T-cell (primary cell): ENCODE results near the gene EPHB4. TPM values are rescaled to one million over a fixed set of nuclear protein-coding genes. Genes with fewer than 3 reads are reported as not detected.
A peak's percentile ranks its signal among the peaks of the same experiment; 100 is the strongest.
"Not testable (repeated sequence)": the region's sequence is repeated elsewhere in the genome, so short reads cannot be mapped to it uniquely, and the experiment has no call there.

Source experiments
- ATAC-seq, 4 experiments: fragments of 200-7000 bp in 3 of 4; fragments of 150-1000 bp in 1 of 4; cut with Tn5 transposase; replicated peaks in 1 of 4; 1 replicate in 3 of 4; 2 replicates in 1 of 4; pipeline ENCODE4 v1.10.0; 2021; ENCODE audit warnings: moderate library complexity in 3 of 4, mild to moderate bottlenecking in 2 of 4, moderate number of reproducible peaks in 1 of 4
- CTCF ChIA-PET, 2 donors: fragments of 300-600 bp; sonication (Branson Sonifier 250); formaldehyde crosslinking; loops; one replicate each; lab custom pipeline; 2022; ENCODE audit warnings: antibody characterized with exemption in 2 of 2; lab: Charles Lee
- POLR2A ChIA-PET, 2 donors: fragments of 300-600 bp; sonication (Branson Sonifier 250); formaldehyde crosslinking; loops; one replicate each; lab custom pipeline; 2022; ENCODE audit warnings: antibody characterized with exemption in 2 of 2; lab: Charles Lee
- DNase-seq, 35 experiments: peaks; one replicate each; pipeline versions ENCODE4 v3.0.0 to v3.0.0-alpha.2; 2013 to 2023
- H3K27ac ChIP-seq: one replicate; pipeline ENCODE4 v1.5.1; 2013; ENCODE audit warnings: low read length
- H3K27me3 ChIP-seq, 2 experiments: replicated peaks in 1 of 2; 1 replicate in 1 of 2; 2 replicates in 1 of 2; pipeline versions ENCODE4 v1.6.1 to v1.7.0; 2013; ENCODE audit warnings: low read length in 1 of 2, mixed read lengths in 1 of 2; ENCODE audit not compliant: control insufficient read depth in 2 of 2, insufficient read depth in 2 of 2; ENCODE audit errors: extremely low read depth in 1 of 2
- H3K36me3 ChIP-seq, 2 donors: 1 replicate in 1 of 2; 2 replicates in 1 of 2; pipeline versions ENCODE4 v1.6.1 to v1.7.0; 2013; ENCODE audit warnings: low read length in 1 of 2; ENCODE audit not compliant: control insufficient read depth in 2 of 2, insufficient read depth in 1 of 2; ENCODE audit errors: extremely low read depth in 1 of 2
- H3K4me1 ChIP-seq, 2 experiments: 1 replicate in 1 of 2; 2 replicates in 1 of 2; pipeline versions ENCODE4 v1.6.1 to v1.7.0; 2013; ENCODE audit warnings: low read length in 2 of 2, mixed read lengths in 1 of 2; ENCODE audit not compliant: insufficient read depth in 2 of 2, control insufficient read depth in 1 of 2; ENCODE audit errors: extremely low read depth in 1 of 2
- H3K4me3 ChIP-seq, 2 donors: 1 replicate in 1 of 2; 2 replicates in 1 of 2; pipeline versions ENCODE4 v1.5.1 to v1.7.0; 2013; ENCODE audit warnings: mild to moderate bottlenecking in 2 of 2, low read length in 1 of 2, moderate library complexity in 1 of 2; ENCODE audit not compliant: control insufficient read depth in 1 of 2; ENCODE audit errors: extremely low read depth in 1 of 2
- H3K9me3 ChIP-seq: 2 replicates; pipeline ENCODE4 v1.7.0; 2013
- H3K27ac Mint-ChIP-seq, 2 donors: one replicate each; pipeline ENCODE4 v1.8.0; 2020 to 2021; ENCODE audit warnings: mild to moderate bottlenecking in 2 of 2, mixed read lengths in 2 of 2
- H3K27me3 Mint-ChIP-seq, 2 donors: one replicate each; pipeline ENCODE4 v1.8.0; 2021 to 2022; ENCODE audit warnings: mixed read lengths in 2 of 2
- H3K36me3 Mint-ChIP-seq: one replicate; pipeline ENCODE4 v1.8.0; 2021; ENCODE audit warnings: mixed read lengths
- H3K4me1 Mint-ChIP-seq, 3 donors: one replicate each; pipeline ENCODE4 v1.8.0; 2020 to 2022; ENCODE audit warnings: mixed read lengths in 3 of 3, mild to moderate bottlenecking in 1 of 3
- H3K4me3 Mint-ChIP-seq, 3 donors: one replicate each; pipeline ENCODE4 v1.8.0; 2020 to 2022; ENCODE audit warnings: mild to moderate bottlenecking in 3 of 3, mixed read lengths in 3 of 3, moderate library complexity in 3 of 3
- H3K9me3 Mint-ChIP-seq, 3 donors: one replicate each; pipeline ENCODE4 v1.8.0; 2020 to 2022; ENCODE audit warnings: mixed read lengths in 3 of 3
- WGBS: methylation state at CpG from one replicate; pipeline ENCODE4 v1.1.5; 2013; ENCODE audit warnings: missing lambda C conversion rate; ENCODE audit not compliant: insufficient coverage; 5-methylcytosine and 5-hydroxymethylcytosine counted together
- total RNA-seq, 35 experiments: library from RNA in 6 of 35; stranded (reverse) in 6 of 35; fragments of 120-200 nt in 1 of 35; gene quantifications; one replicate each; pipeline versions ENCODE4 v1.2.1 to v1.2.4 and lab custom pipeline; 2013 to 2026

Gene EPHB4
- total RNA-seq, 5 donors from 2014 or later (not counting 1 experiment from before 2014, with no cell fraction given) = 7.8 to 12.7 (median 9.5) TPM

DNA sequence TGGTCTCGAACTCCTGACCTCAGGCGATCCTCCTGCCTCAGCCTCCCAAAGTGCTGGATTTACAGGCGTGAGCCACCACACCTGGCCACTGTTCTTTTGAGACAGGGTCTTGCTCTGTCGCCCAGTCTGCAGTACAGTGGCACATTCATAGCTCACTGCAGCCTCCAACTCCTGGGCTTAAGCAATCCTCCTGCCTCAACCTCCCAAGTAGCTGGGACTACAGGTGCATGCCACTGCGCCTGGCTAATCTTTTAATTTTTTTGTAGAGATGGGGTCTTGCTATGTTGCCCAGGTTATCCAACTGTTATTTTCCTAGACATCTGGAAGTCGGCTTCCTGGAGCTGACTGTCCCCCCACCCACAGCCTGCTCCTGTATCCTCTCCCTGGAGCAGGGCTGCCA is 20.4 kb downstream of the EPHB4 start:
- H3K36me3 ChIP-seq, CTCF ChIA-PET, H3K27me3 Mint-ChIP-seq, H3K27ac Mint-ChIP-seq, DNase-seq, ATAC-seq, H3K9me3 Mint-ChIP-seq, POLR2A ChIA-PET, H3K9me3 ChIP-seq, H3K4me1 ChIP-seq, H3K4me1 Mint-ChIP-seq, H3K27ac ChIP-seq, H3K4me3 Mint-ChIP-seq, H3K27me3 ChIP-seq, H3K4me3 ChIP-seq: not testable (repeated sequence)
- peaks cover 10% of the 10 kb centered on the region for H3K36me3 Mint-ChIP-seq
- WGBS = 92% methylated on average over 5 of the region's 6 CpGs

DNA sequence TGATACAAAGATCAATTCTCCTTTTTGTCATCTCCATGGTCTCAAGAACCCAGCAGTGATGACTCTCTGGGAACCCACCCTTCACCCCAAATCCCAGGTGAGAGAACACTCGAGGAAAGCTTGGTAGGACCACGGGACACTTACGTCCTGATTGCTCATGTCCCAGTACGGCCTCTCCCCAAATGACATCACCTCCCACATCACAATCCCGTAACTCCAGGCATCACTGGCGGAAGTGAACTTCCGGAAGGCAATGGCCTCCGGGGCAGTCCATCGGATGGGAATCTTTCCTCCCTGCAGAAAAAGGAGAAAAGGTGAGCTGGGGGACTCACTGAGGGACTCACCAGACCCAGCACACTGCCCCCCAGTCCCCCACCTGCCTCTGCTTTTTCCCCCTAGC is 21.0 kb downstream of the EPHB4 start:
- H3K27me3 Mint-ChIP-seq = no peaks in the 10 kb centered on the region
- WGBS = 82% methylated on average over 3 of the region's 9 CpGs

DNA sequence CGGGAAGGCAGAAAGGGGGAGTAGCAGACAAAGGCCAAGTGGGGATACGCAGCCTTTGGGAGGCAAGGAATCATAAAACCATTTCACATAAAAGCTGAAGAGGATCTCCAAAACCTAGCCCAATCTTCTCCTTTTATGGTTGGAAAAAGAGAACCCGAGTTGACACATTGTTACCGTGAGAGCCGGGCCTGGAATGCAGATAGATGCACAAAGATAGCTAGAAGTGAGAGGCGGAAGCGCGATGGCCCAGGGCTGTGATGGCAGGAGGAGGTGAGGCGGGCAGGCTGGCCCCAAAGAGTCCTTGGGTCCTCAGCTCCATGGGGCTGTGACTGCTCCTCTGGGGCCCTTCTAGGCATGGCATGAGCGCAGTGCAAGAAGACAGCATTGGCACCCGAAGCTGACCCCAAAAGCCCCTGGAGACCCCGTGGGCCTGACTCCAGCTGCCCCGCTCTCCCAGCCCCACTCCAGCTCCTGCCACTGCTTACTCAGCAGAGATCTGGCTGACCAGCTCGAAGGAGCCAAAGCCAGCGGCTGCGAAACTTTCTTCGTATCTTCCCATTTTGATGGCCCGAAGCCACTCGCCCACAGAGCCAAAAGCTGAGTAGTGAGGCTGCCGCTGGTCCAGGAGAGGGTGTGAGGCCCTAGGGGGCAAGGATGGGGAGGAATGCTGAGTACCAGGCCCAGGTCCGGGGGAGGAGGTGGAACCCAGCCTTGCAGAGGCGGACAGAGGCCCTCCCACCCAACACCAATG is 22.5 kb downstream of the EPHB4 start:
- Mint-ChIP-seq H3K4me3 (no peak overlapping the region), H3K9me3 (no peaks in the 10 kb centered on the region), H3K27me3 (peaks cover 0 to 2% of the 10 kb centered on the region in 2 donors), H3K27ac (no peak overlapping the region), H3K36me3 (peaks cover 8% of the 10 kb centered on the region), H3K4me1 (peaks cover 0 to 6% (median 0%) of the 10 kb centered on the region in 3 donors)
- no peak overlapping the region for H3K27ac ChIP-seq
- no peak overlapping the region for H3K4me3 ChIP-seq
- DNase-seq (no peak), ATAC-seq (no peak)
- H3K36me3 ChIP-seq = no peaks in the 10 kb centered on the region
- 93% methylated on average over 18 of the region's 22 CpGs for WGBS
- CTCF ChIA-PET = interaction anchor here in 1 of 2 donors (0.6 kb wide), 1 partner anchor 254 kb away, joined by 3 read pairs; no protein-coding TSS in a partner anchor
- H3K4me1 ChIP-seq = peaks cover 0 to 8% of the 10 kb centered on the region in 2 experiments
- POLR2A ChIA-PET = no interaction called here
- H3K9me3 ChIP-seq = no peaks in the 10 kb centered on the region
- peaks cover 0 to 21% of the 10 kb centered on the region in 2 experiments for H3K27me3 ChIP-seq

More for the DNA sequence above, 21.0 kb downstream of the EPHB4 start:
- H3K9me3 ChIP-seq = no peaks in the 10 kb centered on the region
- Mint-ChIP-seq H3K4me1 (peaks cover 0 to 6% (median 0%) of the 10 kb centered on the region in 3 donors), H3K4me3 (no peak overlapping the region), H3K9me3 (no peaks in the 10 kb centered on the region), H3K36me3 (peaks cover 8% of the 10 kb centered on the region), H3K27ac (no peak overlapping the region)
- ATAC-seq = no peak
- ChIA-PET CTCF (no interaction called here), POLR2A (no interaction called here)
- H3K4me1 ChIP-seq = peaks cover 0 to 8% of the 10 kb centered on the region in 2 experiments
- H3K4me3 ChIP-seq = no peak overlapping the region
- no peaks in the 10 kb centered on the region for H3K36me3 ChIP-seq
- peaks cover 0 to 10% of the 10 kb centered on the region in 2 experiments for H3K27me3 ChIP-seq
- no peak overlapping the region for H3K27ac ChIP-seq
- no peak for DNase-seq

DNA sequence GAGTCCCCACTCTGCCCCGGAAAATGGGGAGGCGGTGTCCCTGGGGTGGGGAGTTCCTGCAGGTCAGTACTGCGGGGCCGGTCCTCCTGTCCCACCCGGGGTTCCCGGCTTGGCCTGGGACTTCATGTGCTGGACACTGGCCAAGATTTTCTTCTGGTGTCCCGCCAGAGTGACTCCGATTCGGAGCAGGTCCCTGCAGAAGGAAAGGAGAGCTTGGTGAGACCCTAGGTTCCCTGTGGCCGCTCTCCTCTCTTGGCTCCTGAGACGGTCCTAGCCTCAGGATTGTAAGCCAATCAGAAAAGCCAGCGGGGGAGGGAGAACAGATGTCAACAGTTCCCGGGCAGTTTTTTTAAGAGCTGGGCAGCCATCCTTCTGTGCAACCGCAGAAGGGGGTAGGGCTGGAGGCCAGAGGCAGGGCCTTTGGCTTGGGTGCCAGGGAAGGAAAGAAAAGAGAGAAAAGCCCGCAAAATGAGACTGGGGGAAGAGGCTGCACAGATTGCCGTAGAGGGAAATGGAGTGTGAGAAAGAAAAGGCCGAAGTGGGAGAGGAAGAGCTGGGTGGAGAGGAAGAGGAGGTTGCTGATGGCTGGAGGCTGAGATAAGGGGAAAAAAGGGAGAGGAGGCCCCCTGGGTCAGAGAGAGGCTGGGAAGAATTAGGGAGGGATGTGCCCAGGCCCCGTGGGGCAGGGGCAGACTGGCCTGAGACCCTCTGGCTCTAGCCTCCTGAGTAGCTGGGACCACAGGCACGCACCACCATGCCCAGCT is 23.7 kb downstream of the EPHB4 start:
- 41% methylated on average over 19 of the region's 19 CpGs for WGBS

DNA sequence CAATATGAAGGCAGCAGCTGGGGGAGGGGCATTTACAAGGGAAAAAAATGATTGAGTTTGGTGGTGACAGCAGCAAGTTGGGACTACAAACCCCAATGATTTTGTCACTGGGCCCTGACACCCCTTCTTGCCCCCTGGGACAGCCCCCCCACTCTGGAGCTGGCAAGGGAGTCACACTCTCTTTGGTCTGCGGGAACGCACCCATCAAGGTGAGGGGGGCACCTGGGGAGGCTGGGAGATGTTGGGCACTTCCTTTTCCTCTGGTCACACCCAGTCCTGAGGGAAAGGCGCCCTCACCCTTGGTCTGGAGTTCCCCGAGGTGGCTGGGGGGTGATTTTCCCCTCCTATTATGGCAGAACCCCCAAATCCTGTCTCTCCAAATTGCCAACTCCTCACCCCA is 24.4 kb downstream of the EPHB4 start:
- Histone ChIP-seq H3K9me3 (no peaks in the 10 kb centered on the region), H3K27ac (no peak overlapping the region), H3K36me3 (no peaks in the 10 kb centered on the region), H3K4me1 (peaks cover 0 to 8% of the 10 kb centered on the region in 2 experiments), H3K27me3 (peaks cover 0 to 36% of the 10 kb centered on the region in 2 experiments), H3K4me3 (no peak overlapping the region)
- Mint-ChIP-seq H3K27me3 (peaks cover 0 to 7% of the 10 kb centered on the region in 2 donors), H3K36me3 (peaks cover 7% of the 10 kb centered on the region), H3K9me3 (no peaks in the 10 kb centered on the region), H3K27ac (no peak overlapping the region), H3K4me3 (no peak overlapping the region), H3K4me1 (peaks cover 0 to 8% (median 0%) of the 10 kb centered on the region in 3 donors)
- ChIA-PET POLR2A (interaction anchor here in 1 of 2 donors (0.5 kb wide), 1 partner anchor 528 kb away, joined by 3 read pairs; no protein-coding TSS in a partner anchor), CTCF (no interaction called here)
- no peak for ATAC-seq
- no CpG with 5 or more reads among the region's 4 CpGs for WGBS
- DNase-seq = no peak

More for the DNA sequence above, 23.7 kb downstream of the EPHB4 start:
- DNase-seq = peak in 9 of 35 experiments; percentile 16 to 53 (median 25)
- no peaks in the 10 kb centered on the region for H3K9me3 ChIP-seq
- H3K27ac ChIP-seq = no peak overlapping the region
- ATAC-seq = peak in 3 of 4 experiments; percentile 32 to 51 (median 35)
- Mint-ChIP-seq H3K9me3 (no peaks in the 10 kb centered on the region), H3K4me3 (no peak overlapping the region), H3K4me1 (peaks cover 0 to 8% (median 0%) of the 10 kb centered on the region in 3 donors), H3K36me3 (peaks cover 8% of the 10 kb centered on the region), H3K27me3 (peaks cover 0 to 2% of the 10 kb centered on the region in 2 donors), H3K27ac (no peak overlapping the region)
- H3K36me3 ChIP-seq = no peaks in the 10 kb centered on the region
- H3K4me1 ChIP-seq = peaks cover 0 to 8% of the 10 kb centered on the region in 2 experiments
- ChIA-PET CTCF (interaction anchor here in 1 of 2 donors (0.6 kb wide), 1 partner anchor 27 kb away, joined by 5 read pairs; no protein-coding TSS in a partner anchor), POLR2A (interaction anchor here in 1 of 2 donors (0.5 kb wide), 1 partner anchor 529 kb away, joined by 3 read pairs; no protein-coding TSS in a partner anchor)
- H3K4me3 ChIP-seq = no peak overlapping the region
- peaks cover 0 to 32% of the 10 kb centered on the region in 2 experiments for H3K27me3 ChIP-seq

DNA sequence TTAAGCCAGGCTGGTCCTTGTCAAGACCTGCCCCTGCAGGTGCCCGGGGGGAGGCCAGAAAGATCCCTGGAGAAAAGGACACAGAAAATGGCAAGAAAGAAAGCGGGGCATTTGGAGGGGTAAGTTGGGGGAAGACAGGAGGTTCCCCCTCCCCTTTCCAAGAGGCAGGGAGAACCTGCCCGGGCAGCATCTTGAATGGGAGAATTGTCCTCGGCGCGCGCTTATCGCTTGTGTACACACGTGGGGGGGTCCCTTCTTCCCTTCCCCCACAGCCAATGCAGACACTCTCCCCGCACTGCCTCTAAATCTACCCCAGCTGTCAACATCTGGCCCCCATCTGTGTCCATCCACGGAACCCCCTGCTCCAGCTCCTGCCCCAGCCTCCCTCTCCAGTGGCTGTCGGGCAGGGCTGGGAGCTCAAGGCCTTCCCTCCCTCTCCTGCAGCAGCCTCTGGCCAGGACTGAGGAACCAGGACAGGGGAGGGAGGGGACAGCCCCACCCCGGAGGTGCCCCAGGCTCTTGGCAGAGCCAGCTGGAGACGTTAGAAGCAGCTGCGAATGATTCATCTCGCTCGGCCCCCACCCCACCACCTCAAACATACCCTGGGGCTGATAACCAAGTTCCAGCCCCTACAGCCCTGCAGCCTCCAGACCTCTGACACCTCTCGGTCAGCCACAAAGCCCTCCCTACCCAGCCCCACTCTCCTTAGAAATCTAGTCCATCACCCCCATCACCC is 25.3 kb downstream of the EPHB4 start:
- POLR2A ChIA-PET = no interaction called here
- Mint-ChIP-seq H3K27ac (no peak overlapping the region), H3K4me1 (peaks cover 0 to 8% (median 0%) of the 10 kb centered on the region in 3 donors), H3K27me3 (peaks cover 0 to 7% of the 10 kb centered on the region in 2 donors), H3K9me3 (no peaks in the 10 kb centered on the region), H3K4me3 (no peak overlapping the region), H3K36me3 (peaks cover 4% of the 10 kb centered on the region)
- Histone ChIP-seq H3K36me3 (no peaks in the 10 kb centered on the region), H3K9me3 (no peaks in the 10 kb centered on the region), H3K27ac (no peak overlapping the region), H3K27me3 (peaks cover 0 to 38% of the 10 kb centered on the region in 2 experiments), H3K4me3 (no peak overlapping the region), H3K4me1 (peaks cover 0 to 8% of the 10 kb centered on the region in 2 experiments)
- DNase-seq = no peak
- CTCF ChIA-PET = no interaction called here
- no peak for ATAC-seq
- 68% methylated on average over 13 of the region's 18 CpGs for WGBS
